A549 (cell line): ENCODE results near the gene MOXD1.

Source experiments
- CTCF ChIP-seq: fragments of >200 bp; sonication (Bioruptor Twin); formaldehyde crosslinking; IDR thresholded peaks from 3 replicates; pipeline ENCODE4 v1.5.1; 2016
- NR3C1 ChIP-seq: fragments of >200 bp; sonication (Bioruptor Twin); formaldehyde crosslinking; IDR thresholded peaks from 3 replicates; pipeline ENCODE4 v1.6.1; 2017
- TF ChIP-seq, protein P1 (sequence below): fragments of 250-450 bp; sonication (Bioruptor Pico); IDR thresholded peaks from 2 replicates; pipeline ENCODE4 v1.5.0; 2021; ENCODE audit warnings: mild to moderate bottlenecking, moderate library complexity, borderline replicate concordance

DNA sequence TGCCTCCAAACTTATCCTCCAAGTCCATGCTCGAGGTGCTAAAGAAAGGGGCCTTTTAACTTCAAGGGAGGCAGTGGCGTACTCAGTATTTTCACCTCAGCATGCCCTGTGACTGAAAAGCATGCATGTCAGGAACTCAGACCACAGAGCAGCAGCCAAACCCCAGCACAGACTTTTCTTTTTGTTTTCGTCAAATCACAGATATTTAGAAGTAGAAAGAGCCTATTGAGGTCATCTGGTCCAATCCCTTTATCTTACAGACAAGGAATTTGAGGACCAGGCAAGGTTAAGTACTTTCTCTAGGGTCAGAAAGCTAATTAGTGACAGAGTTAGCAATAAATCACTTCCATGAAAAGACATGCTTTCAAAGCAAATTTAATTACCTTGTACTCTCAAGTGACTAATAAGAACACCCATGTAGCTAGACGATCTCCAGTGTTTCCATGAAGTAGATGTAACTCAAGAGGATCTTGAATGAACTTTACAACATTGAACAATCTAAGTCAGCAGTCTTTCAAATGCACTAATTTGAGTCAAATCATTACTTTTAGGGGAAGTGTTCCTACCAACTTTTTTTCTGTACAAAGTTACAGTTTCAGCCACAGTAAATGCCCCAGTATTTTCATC, 35.9 kb downstream of the MOXD1 start:
- TF ChIP-seq CTCF (no peak), NR3C1 (no peak)
- TF ChIP-seq, protein P1, sequence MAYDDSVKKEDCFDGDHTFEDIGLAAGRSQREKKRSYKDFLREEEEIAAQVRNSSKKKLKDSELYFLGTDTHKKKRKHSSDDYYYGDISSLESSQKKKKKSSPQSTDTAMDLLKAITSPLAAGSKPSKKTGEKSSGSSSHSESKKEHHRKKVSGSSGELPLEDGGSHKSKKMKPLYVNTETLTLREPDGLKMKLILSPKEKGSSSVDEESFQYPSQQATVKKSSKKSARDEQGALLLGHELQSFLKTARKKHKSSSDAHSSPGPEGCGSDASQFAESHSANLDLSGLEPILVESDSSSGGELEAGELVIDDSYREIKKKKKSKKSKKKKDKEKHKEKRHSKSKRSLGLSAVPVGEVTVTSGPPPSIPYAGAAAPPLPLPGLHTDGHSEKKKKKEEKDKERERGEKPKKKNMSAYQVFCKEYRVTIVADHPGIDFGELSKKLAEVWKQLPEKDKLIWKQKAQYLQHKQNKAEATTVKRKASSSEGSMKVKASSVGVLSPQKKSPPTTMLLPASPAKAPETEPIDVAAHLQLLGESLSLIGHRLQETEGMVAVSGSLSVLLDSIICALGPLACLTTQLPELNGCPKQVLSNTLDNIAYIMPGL (CRISPR knock-in tag): no peak
